ENCODE results near the gene HS3ST5. TPM values are rescaled to one million over a fixed set of nuclear protein-coding genes. Genes with fewer than 3 reads are reported as not detected.

HS3ST5 gene
- total and polyA plus RNA-seq, 2 experiments from 2014 or later, result not detected

- TF ChIP-seq EZH2 (IDR thresholded peaks at IDR 0.05; ENCODE audit: insufficient read depth, poor library complexity, severe bottlenecking) (no peak), EZH2phosphoT487 (IDR thresholded peaks at IDR 0.05; ENCODE audit: insufficient read depth, low read depth) (no peak)
- in situ Hi-C loops (cut with MboI), result no loop called here
Measured at GRCh38 chr6:114131945-114132344, 210.9 kb downstream of the HS3ST5 start.

GRCh38 chr6:114125576-114125975, 217.2 kb downstream of the HS3ST5 start:
- Histone ChIP-seq H3K4me3 (no peak overlapping the region), H3K9me2 (ENCODE audit: insufficient read depth) (no peaks in the 10 kb centered on the region), H3K27ac (no peak overlapping the region), H3K9ac (no peak overlapping the region), H4K20me1 (ENCODE audit: insufficient read depth) (no peaks in the 10 kb centered on the region), H3K4me2 (ENCODE audit: unreplicated experiment) (no peak overlapping the region), H3K27me3 (replicated peaks; ENCODE audit: insufficient read depth) (no peaks in the 10 kb centered on the region), H3K4me1 (ENCODE audit: insufficient read depth) (no peaks in the 10 kb centered on the region), H3F3A (ENCODE audit: insufficient read depth) (no peaks in the 10 kb centered on the region), H3K79me2 (ENCODE audit: insufficient read depth) (no peaks in the 10 kb centered on the region), H2AFZ (no peak overlapping the region), H3K36me3 (ENCODE audit: low read depth) (no peaks in the 10 kb centered on the region), H3K9me3 (ENCODE audit: low read depth) (no peaks in the 10 kb centered on the region)
- no peak for TF ChIP-seq EZH2 (IDR thresholded peaks at IDR 0.05; ENCODE audit: insufficient read depth, poor library complexity, severe bottlenecking)
- TF ChIP-seq EZH2phosphoT487 (IDR thresholded peaks at IDR 0.05; ENCODE audit: insufficient read depth, low read depth), result no peak
- WGBS, 2 experiments (ENCODE audit: low coverage in 1 of 2, low lambda C conversion rate in 2 of 2, missing lambda C conversion rate in 2 of 2), result 51 to 60% methylated on average over 3 of the region's 3 CpGs
- in situ Hi-C loops (cut with MboI), result no loop called here
- no peak for DNase-seq

More at GRCh38 chr6:114131945-114132344, 210.9 kb downstream of the HS3ST5 start:
- no peak for DNase-seq
- Histone ChIP-seq H3K79me2 (ENCODE audit: insufficient read depth) (no peaks in the 10 kb centered on the region), H3K27me3 (replicated peaks; ENCODE audit: insufficient read depth) (peaks cover 2% of the 10 kb centered on the region; the same call in 1 of the 2 replicates), H3K27ac (no peak overlapping the region), H3K36me3 (ENCODE audit: low read depth) (no peaks in the 10 kb centered on the region), H3K4me2 (ENCODE audit: unreplicated experiment) (no peak overlapping the region), H3K9ac (no peak overlapping the region), H3K4me3 (no peak overlapping the region), H2AFZ (no peak overlapping the region), H3K9me3 (ENCODE audit: low read depth) (no peaks in the 10 kb centered on the region), H3K9me2 (ENCODE audit: insufficient read depth) (no peaks in the 10 kb centered on the region), H3K4me1 (ENCODE audit: insufficient read depth) (no peaks in the 10 kb centered on the region), H4K20me1 (ENCODE audit: insufficient read depth) (no peaks in the 10 kb centered on the region), H3F3A (ENCODE audit: insufficient read depth) (no peaks in the 10 kb centered on the region)
- WGBS, 2 experiments (ENCODE audit: low coverage in 1 of 2, low lambda C conversion rate in 2 of 2, missing lambda C conversion rate in 2 of 2), result 57 to 65% methylated on average over 1 of the region's 1 CpG

- TF ChIP-seq EZH2 (IDR thresholded peaks at IDR 0.05; ENCODE audit: insufficient read depth, poor library complexity, severe bottlenecking), result no peak
- TF ChIP-seq EZH2phosphoT487 (IDR thresholded peaks at IDR 0.05; ENCODE audit: insufficient read depth, low read depth), result no peak
- H2AFZ ChIP-seq, result no peak overlapping the region
- 40 to 43% methylated on average over 5 of the region's 5 CpGs for WGBS, 2 experiments (ENCODE audit: low coverage in 1 of 2, low lambda C conversion rate in 2 of 2, missing lambda C conversion rate in 2 of 2)
Measured at GRCh38 chr6:114121913-114122662, 220.7 kb downstream of the HS3ST5 start.

GRCh38 chr6:114119056-114119455, 223.8 kb downstream of the HS3ST5 start:
- H3K27ac ChIP-seq, result no peak overlapping the region
- no peaks in the 10 kb centered on the region for H4K20me1 ChIP-seq (ENCODE audit: insufficient read depth)
- H3K9me2 ChIP-seq (ENCODE audit: insufficient read depth), result no peaks in the 10 kb centered on the region
- WGBS, 2 experiments (ENCODE audit: low coverage in 1 of 2, low lambda C conversion rate in 2 of 2, missing lambda C conversion rate in 2 of 2), result 42 to 45% methylated on average over 2 of the region's 2 CpGs
- TF ChIP-seq EZH2phosphoT487 (IDR thresholded peaks at IDR 0.05; ENCODE audit: insufficient read depth, low read depth) (no peak), EZH2 (IDR thresholded peaks at IDR 0.05; ENCODE audit: insufficient read depth, poor library complexity, severe bottlenecking) (no peak)
- no peaks in the 10 kb centered on the region for H3K27me3 ChIP-seq (replicated peaks; ENCODE audit: insufficient read depth)
- no peak overlapping the region for H2AFZ ChIP-seq
- H3K9me3 ChIP-seq (ENCODE audit: low read depth), result no peaks in the 10 kb centered on the region
- H3F3A ChIP-seq (ENCODE audit: insufficient read depth), result no peaks in the 10 kb centered on the region
- no peaks in the 10 kb centered on the region for H3K79me2 ChIP-seq (ENCODE audit: insufficient read depth)
- H3K9ac ChIP-seq, result no peak overlapping the region
- H3K4me3 ChIP-seq, result no peak overlapping the region
- H3K36me3 ChIP-seq (ENCODE audit: low read depth), result no peaks in the 10 kb centered on the region
- DNase-seq, result no peak
- no peaks in the 10 kb centered on the region for H3K4me1 ChIP-seq (ENCODE audit: insufficient read depth)
- in situ Hi-C loops (cut with MboI), result no loop called here
- no peak overlapping the region for H3K4me2 ChIP-seq (ENCODE audit: unreplicated experiment)

More at GRCh38 chr6:114121913-114122662, 220.7 kb downstream of the HS3ST5 start:
- Histone ChIP-seq H3K79me2 (ENCODE audit: insufficient read depth) (no peaks in the 10 kb centered on the region), H3K9ac (no peak overlapping the region), H3K27me3 (replicated peaks; ENCODE audit: insufficient read depth) (no peaks in the 10 kb centered on the region), H3F3A (ENCODE audit: insufficient read depth) (no peaks in the 10 kb centered on the region), H3K9me3 (ENCODE audit: low read depth) (no peaks in the 10 kb centered on the region), H3K9me2 (ENCODE audit: insufficient read depth) (no peaks in the 10 kb centered on the region), H3K27ac (no peak overlapping the region), H3K4me1 (ENCODE audit: insufficient read depth) (no peaks in the 10 kb centered on the region), H3K36me3 (ENCODE audit: low read depth) (no peaks in the 10 kb centered on the region), H4K20me1 (ENCODE audit: insufficient read depth) (no peaks in the 10 kb centered on the region), H3K4me3 (no peak overlapping the region), H3K4me2 (ENCODE audit: unreplicated experiment) (no peak overlapping the region)
- in situ Hi-C loops (cut with MboI), result no loop called here
- DNase-seq, result no peak

Measured in GM23248 (cell line).